GM12878 (cell line): ENCODE measurements around the gene SOX11. TPM values are rescaled to one million over a fixed set of nuclear protein-coding genes. Genes with fewer than 3 reads are reported as not detected.

Source experiments
- ATAC-seq: fragments of 200-7000 bp; cut with Tn5 transposase; 3 replicates; pipeline ENCODE4 v1.9.1; 2020; ENCODE audit warnings: mild to moderate bottlenecking, moderate library complexity
- BruUV-seq: library from RNA; stranded (reverse); fragments of 400-500 nt; replicated peaks from 2 replicates; lab custom pipeline; 2021; lab: Mats Ljungman, UMichigan
- CTCF ChIA-PET: fragments of 300-600 bp; sonication (Branson Sonifier 250); formaldehyde crosslinking; extraction: SDS; loops from one replicate; lab custom pipeline; 2021; ENCODE audit warnings: inconsistent platforms; lab: Yijun Ruan, JAX
- POLR2A ChIA-PET: fragments of 350-600 bp; formaldehyde crosslinking; extraction: SDS; loops from one replicate; lab custom pipeline; 2021; ENCODE audit warnings: inconsistent platforms; lab: Charles Lee
- RAD21 ChIA-PET: fragments of 300-600 bp; sonication (Branson Sonifier 250); formaldehyde crosslinking; loops from one replicate; lab custom pipeline; 2023; ENCODE audit warnings: antibody characterized with exemption; ENCODE audit not compliant: unreplicated experiment; lab: Charles Lee
- SMC1A ChIA-PET: fragments of 300-600 bp; sonication (Branson Sonifier 250); formaldehyde crosslinking; loops from one replicate; lab custom pipeline; 2023; ENCODE audit not compliant: unreplicated experiment, uncharacterized antibody; lab: Charles Lee
- DNase-seq: peaks from one replicate; pipeline ENCODE4 v3.0.0-alpha.2; 2011; ENCODE audit warnings: low read depth, low spot score
- FAIRE-seq: peaks from 3 replicates; lab custom pipeline; 2011; peaks lifted over from hg19 to GRCh38; lab: Jason Lieb, UNC
- H2AFZ ChIP-seq: 2 replicates; pipeline ENCODE4 v1.6.0; 2011; ENCODE audit warnings: low read depth, low read length, control low read depth; ENCODE audit not compliant: control insufficient read depth
- H3K27ac ChIP-seq: 2 replicates; pipeline ENCODE4 v1.5.1; 2011; ENCODE audit warnings: control low read depth; ENCODE audit not compliant: control insufficient read depth, insufficient read depth
- H3K27me3 ChIP-seq, 2 experiments: replicated peaks in 1 of 2; 2 replicates each; pipeline versions ENCODE4 v1.6.0 to v1.6.1; 2011; ENCODE audit warnings: low read length in 1 of 2; ENCODE audit not compliant: control insufficient read depth in 2 of 2, insufficient read depth in 2 of 2
- H3K36me3 ChIP-seq, 2 experiments: 2 replicates each; pipeline ENCODE4 v1.5.1; 2011; ENCODE audit warnings: low read length in 1 of 2; ENCODE audit not compliant: control insufficient read depth in 2 of 2, insufficient read depth in 2 of 2
- H3K4me1 ChIP-seq: 2 replicates; pipeline ENCODE4 v1.6.1; 2011; ENCODE audit warnings: mild to moderate bottlenecking, low read length, moderate library complexity, mixed read lengths; ENCODE audit not compliant: control insufficient read depth, insufficient read depth
- H3K4me2 ChIP-seq: 2 replicates; pipeline ENCODE4 v1.6.0; 2011; ENCODE audit warnings: control low read depth; ENCODE audit not compliant: control insufficient read depth, insufficient read depth
- H3K4me3 ChIP-seq: fragments of 200-600 bp; sonication (generic); 2 replicates; pipeline ENCODE4 v1.5.1; 2016
- H3K79me2 ChIP-seq: 2 replicates; pipeline ENCODE4 v1.6.0; 2011; ENCODE audit warnings: low read length; ENCODE audit not compliant: control insufficient read depth, insufficient read depth
- H3K9ac ChIP-seq: 2 replicates; pipeline ENCODE4 v1.8.0; 2011; ENCODE audit warnings: low read length, control low read depth, mixed read lengths; ENCODE audit not compliant: control insufficient read depth, insufficient read depth
- H3K9me3 ChIP-seq: replicated peaks from 3 replicates; pipeline ENCODE4 v1.5.1; 2011; ENCODE audit warnings: mild to moderate bottlenecking, low read length; ENCODE audit not compliant: control insufficient read depth, insufficient read depth
- H4K20me1 ChIP-seq: 2 replicates; pipeline ENCODE4 v1.6.0; 2011; ENCODE audit not compliant: control insufficient read depth, insufficient read depth
- ATF3 ChIP-seq: IDR thresholded peaks from 2 replicates; pipeline ENCODE4 v1.6.1; 2011; ENCODE audit warnings: low read depth, mild to moderate bottlenecking, low read length, moderate library complexity, borderline replicate concordance; ENCODE audit errors: extremely low read depth
- ELK1 ChIP-seq: IDR thresholded peaks from 2 replicates; pipeline ENCODE4 v1.6.1; 2012; ENCODE audit warnings: low read depth, low read length, improper control_type of control experiment
- JUNB ChIP-seq: IDR thresholded peaks from 2 replicates; pipeline ENCODE4 v1.6.1; 2016; ENCODE audit warnings: antibody characterized with exemption, mild to moderate bottlenecking
- NFXL1 ChIP-seq: fragments of 450-650 bp; IDR thresholded peaks from 2 replicates; pipeline ENCODE4 v1.6.1; 2017; ENCODE audit warnings: antibody characterized with exemption, mild to moderate bottlenecking, borderline replicate concordance
- NR2C2 ChIP-seq: IDR thresholded peaks from 2 replicates; pipeline ENCODE4 v1.6.1; 2011; ENCODE audit warnings: borderline replicate concordance, low read depth; ENCODE audit not compliant: control insufficient read depth, insufficient read length
- RFX5 ChIP-seq: IDR thresholded peaks from 2 replicates; pipeline ENCODE4 v1.6.1; 2011; ENCODE audit warnings: low read depth, low read length, improper control_type of control experiment
- SMC3 ChIP-seq: IDR thresholded peaks from 2 replicates; pipeline ENCODE4 v1.6.1; 2011; ENCODE audit warnings: low read length, improper control_type of control experiment, borderline replicate concordance
- SREBF2 ChIP-seq: IDR thresholded peaks from 2 replicates; pipeline ENCODE4 v1.6.1; 2012; ENCODE audit warnings: mild to moderate bottlenecking, low read length
- ZNF217 ChIP-seq: fragments of 450-650 bp; IDR thresholded peaks from 2 replicates; pipeline ENCODE4 v1.6.1; 2017; ENCODE audit warnings: antibody characterized with exemption, mild to moderate bottlenecking
- ZNF592 ChIP-seq: fragments of 450-650 bp; IDR thresholded peaks from 2 replicates; pipeline ENCODE4 v1.6.1; 2017; ENCODE audit warnings: mild to moderate bottlenecking, moderate library complexity
- WGBS: methylation state at CpG from one replicate; pipeline ENCODE4 v1.1.6; 2016; ENCODE audit warnings: low lambda C conversion rate; ENCODE audit not compliant: insufficient replicate concordance, insufficient coverage; ENCODE audit errors: missing lambda C conversion rate; 5-methylcytosine and 5-hydroxymethylcytosine counted together
- in situ Hi-C: fragments of 300-500 bp; cut with MboI; formaldehyde crosslinking; loops from 9 replicates; pipeline ENCODE4 v1.14.3; 2018; ENCODE audit warnings: mixed read lengths
- intact Hi-C: fragments of 100-400 bp; cut with micrococcal nuclease; formaldehyde crosslinking; loops from one replicate; pipeline ENCODE4 v1.14.2; 2022; ENCODE audit not compliant: unreplicated experiment
- polyA plus RNA-seq, 11 experiments: library from polyadenylated mRNA; depleted of rRNA in 4 of 11; unstranded in 6 of 11; stranded (reverse) in 5 of 11; fragments of >200 nt; fragmentation: Nextera tagmentation in 4 of 11; fragmentation: Illumina TruSeq in 1 of 11; extraction: Ambion mirVana in 4 of 11; extraction: Trizol in 1 of 11; gene quantifications; 1 replicate in 1 of 11; 2 replicates in 10 of 11; pipeline versions ENCODE4 v1.2.1 to v1.2.3, GENCODE V29; 2011 to 2016; ENCODE audit warnings: inconsistent platforms in 2 of 11, missing spikeins in 2 of 11, low read depth in 1 of 11
- total RNA-seq, 4 experiments: library from RNA; depleted of rRNA in 3 of 4; stranded (reverse); fragments of >200 nt in 3 of 4; fragmentation: Illumina TruSeq in 1 of 4; extraction: Trizol in 1 of 4; gene quantifications; 2 replicates each; pipeline versions ENCODE4 v1.2.1 to v1.2.3, GENCODE V29; 2013 to 2021

SOX11 gene
- total and polyA plus RNA-seq, 10 of the 15 experiments (the other 5 are each of a cell fraction or from before 2014, with no cell fraction given), result 0.03 to 0.04 (median 0.03) TPM; not detected in 7

GRCh38 chr2:5668682-5669250 is 23.4 kb upstream of the SOX11 start:
- WGBS, result 14% methylated on average over 8 of the region's 8 CpGs
- no peak overlapping the region for H2AFZ ChIP-seq
- H3K36me3 ChIP-seq, result no peaks in the 10 kb centered on the region
- H3K27ac ChIP-seq, result no peak overlapping the region
- DNase-seq (no peak), ATAC-seq (no peak), FAIRE-seq (no peak)
- H3K4me2 ChIP-seq, result no peak overlapping the region
- ChIA-PET CTCF (no interaction called here), POLR2A (no interaction called here), SMC1A (no interaction called here), RAD21 (no interaction called here)
- no peaks in the 10 kb centered on the region for H4K20me1 ChIP-seq
- in situ Hi-C loops (no loop called here), intact Hi-C loops (no loop called here)
- no peak for TF ChIP-seq ZNF592
- no peak for TF ChIP-seq JUNB
- TF ChIP-seq ZNF217, result no peak
- TF ChIP-seq NFXL1, result no peak
- no peak for TF ChIP-seq SMC3
- no peak for TF ChIP-seq ELK1
- TF ChIP-seq ATF3, result no peak
- TF ChIP-seq RFX5, result no peak
- no peak for TF ChIP-seq NR2C2
- no peak for TF ChIP-seq SREBF2
- no peaks in the 10 kb centered on the region for H3K27me3 ChIP-seq
- no TSS peak for BruUV-seq
- H3K4me3 ChIP-seq, result no peak overlapping the region
- no peak overlapping the region for H3K9ac ChIP-seq
- H3K9me3 ChIP-seq, result no peaks in the 10 kb centered on the region
- no peaks in the 10 kb centered on the region for H3K79me2 ChIP-seq
- H3K4me1 ChIP-seq, result no peaks in the 10 kb centered on the region
